Duodenal mucosa (tissue), 2 donors: Measurements from ENCODE around the gene TRAPPC1.

Experiments used
- H3K27ac ChIP-seq: one replicate; pipeline ENCODE4 v1.7.0; 2013; ENCODE audit warnings: low read depth, low read length
- H3K27me3 ChIP-seq, 2 donors: one replicate each; pipeline ENCODE4 v1.7.0; 2013; ENCODE audit warnings: low read length in 2 of 2, control low read depth in 1 of 2; ENCODE audit not compliant: insufficient read depth in 2 of 2, control insufficient read depth in 1 of 2
- H3K36me3 ChIP-seq, 2 donors: one replicate each; pipeline ENCODE4 v1.7.0; 2013; ENCODE audit warnings: low read length in 2 of 2, control low read depth in 1 of 2; ENCODE audit not compliant: insufficient read depth in 2 of 2, control insufficient read depth in 1 of 2
- H3K4me1 ChIP-seq, 2 donors: one replicate each; pipeline ENCODE4 v1.7.0; 2013; ENCODE audit warnings: low read length in 2 of 2, control low read depth in 1 of 2; ENCODE audit not compliant: insufficient read depth in 2 of 2, control insufficient read depth in 1 of 2
- H3K4me3 ChIP-seq, 2 donors: one replicate each; pipeline ENCODE4 v1.7.0; 2013; ENCODE audit warnings: low read length in 2 of 2, low read depth in 1 of 2
- H3K9ac ChIP-seq, 2 donors: one replicate each; pipeline ENCODE4 v1.7.0; 2013; ENCODE audit warnings: low read length in 2 of 2, low read depth in 1 of 2
- H3K9me3 ChIP-seq, 2 donors: one replicate each; pipeline ENCODE4 v1.7.0; 2013; ENCODE audit warnings: low read length in 2 of 2, control low read depth in 1 of 2; ENCODE audit not compliant: control insufficient read depth in 1 of 2

TRAPPC1 gene

GRCh38 chr17:7882068-7882467 is 49.7 kb downstream of the TRAPPC1 start:
- H3K9ac ChIP-seq, result no peak overlapping the region
- peaks cover 4 to 9% of the 10 kb centered on the region in 2 donors for H3K36me3 ChIP-seq
- H3K9me3 ChIP-seq, result no peaks in the 10 kb centered on the region
- H3K4me3 ChIP-seq, result no peak overlapping the region
- H3K4me1 ChIP-seq, result peaks cover 28 to 29% of the 10 kb centered on the region in 2 donors
- no peak overlapping the region for H3K27ac ChIP-seq
- H3K27me3 ChIP-seq, result no peaks in the 10 kb centered on the region

DNA sequence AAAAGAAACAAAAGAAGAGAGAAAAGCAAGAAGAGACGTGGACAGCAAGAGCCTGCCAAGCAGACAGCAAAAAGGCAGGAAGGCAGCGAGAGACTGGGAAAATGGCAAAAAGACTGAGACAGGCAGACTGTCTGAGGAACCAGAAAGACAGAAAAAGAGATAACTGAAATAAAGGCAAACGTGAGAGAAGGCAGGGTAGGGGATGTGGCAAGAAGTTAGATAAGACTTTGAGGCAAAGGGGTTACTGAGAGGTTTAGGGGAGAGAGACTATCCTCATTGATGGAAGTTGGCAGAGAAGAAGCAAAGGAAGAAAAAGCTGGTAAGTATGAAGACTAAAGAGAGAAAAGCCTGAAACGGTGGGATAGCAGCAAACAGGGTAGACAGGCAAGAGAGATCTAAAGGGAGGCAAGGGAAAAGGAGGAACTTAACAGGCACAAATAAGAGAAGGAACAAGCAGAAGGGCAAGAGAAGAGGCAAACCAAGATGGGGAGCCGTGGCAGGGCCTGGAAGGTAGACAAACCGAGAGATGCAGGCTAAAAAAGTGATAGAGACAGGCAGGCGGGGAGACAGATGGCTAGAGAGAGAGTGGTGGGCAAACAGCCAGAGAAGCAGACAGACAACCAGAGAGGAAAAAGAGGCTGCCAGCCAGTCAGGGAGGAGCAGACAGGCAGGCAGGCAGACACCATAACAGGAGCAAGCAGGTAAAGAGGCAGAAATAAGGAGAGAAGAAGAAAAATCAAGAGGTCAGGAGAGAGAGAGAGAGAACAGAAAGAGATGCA is 50.3 kb downstream of the TRAPPC1 start:
- Histone ChIP-seq H3K9me3 (no peaks in the 10 kb centered on the region), H3K27ac (no peak overlapping the region), H3K27me3 (no peaks in the 10 kb centered on the region), H3K4me3 (no peak overlapping the region), H3K4me1 (peaks cover 22 to 23% of the 10 kb centered on the region in 2 donors), H3K9ac (no peak overlapping the region), H3K36me3 (peaks cover 4 to 9% of the 10 kb centered on the region in 2 donors)
